Suppressor macrophage treated with lipopolysaccharide for 4 hours (primary cell): ENCODE results near the gene LOXL3.

ENCODE experiments used
- DNase-seq: peaks from one replicate; pipeline ENCODE4 v3.0.0-alpha.2; 2020

Gene LOXL3

GRCh38 chr2:74548900-74549826 lies 4.6 kb downstream of the LOXL3 start:
- peak; percentile 78 for DNase-seq

GRCh38 chr2:74548285-74548899 lies 5.3 kb downstream of the LOXL3 start:
- no peak for DNase-seq

- no peak for DNase-seq
These were observed 7.7 kb downstream of the LOXL3 start for GRCh38 chr2:74546004-74546403.

GRCh38 chr2:74544634-74545033 lies 9.1 kb downstream of the LOXL3 start:
- no peak for DNase-seq

GRCh38 chr2:74542978-74543377 lies 10.8 kb downstream of the LOXL3 start:
- DNase-seq: no peak

- no peak for DNase-seq
These were observed 13.5 kb downstream of the LOXL3 start for GRCh38 chr2:74540291-74540690.

- DNase-seq: no peak
These were observed 14.8 kb downstream of the LOXL3 start for GRCh38 chr2:74538881-74539339.

GRCh38 chr2:74537140-74537539 lies 16.6 kb downstream of the LOXL3 start:
- DNase-seq: no peak

GRCh38 chr2:74536166-74536950 lies 17.4 kb downstream of the LOXL3 start:
- no peak for DNase-seq

- no peak for DNase-seq
These were observed 18.2 kb downstream of the LOXL3 start for GRCh38 chr2:74535440-74535965.

GRCh38 chr2:74534411-74534810 lies 19.3 kb downstream of the LOXL3 start:
- no peak for DNase-seq

GRCh38 chr2:74533464-74533863 lies 20.3 kb downstream of the LOXL3 start:
- DNase-seq: no peak

- peak; percentile 66 for DNase-seq
These were observed 21.5 kb downstream of the LOXL3 start for GRCh38 chr2:74532222-74532621.

GRCh38 chr2:74531666-74532065 lies 22.1 kb downstream of the LOXL3 start:
- no peak for DNase-seq

GRCh38 chr2:74530239-74531187 lies 23.2 kb downstream of the LOXL3 start:
- peak; percentile 52 for DNase-seq

- peak; percentile 99 for DNase-seq
These were observed 24.1 kb downstream of the LOXL3 start, which contains the start of the genes AUP1 and HTRA2 for GRCh38 chr2:74529357-74530238. Gene AUP1, minus strand, starts transcription at chr2:74529706. Its CDS starts 77 bp downstream, at chr2:74529629. Gene HTRA2, plus strand, starts transcription at chr2:74529933. Its CDS starts 74 bp downstream, at chr2:74530007.

- DNase-seq: no peak
These were observed 25.0 kb downstream of the LOXL3 start for GRCh38 chr2:74528600-74529356.

GRCh38 chr2:74527741-74528140 lies 26.0 kb downstream of the LOXL3 start:
- no peak for DNase-seq

GRCh38 chr2:74526649-74527230 lies 27.0 kb downstream of the LOXL3 start:
- no peak for DNase-seq
